ENCODE data around the gene CFAP410. TPM values are rescaled to one million over a fixed set of nuclear protein-coding genes. Genes with fewer than 3 reads are reported as not detected.

Gene CFAP410
- total and polyA plus RNA-seq, 2 of the 4 experiments (the other 2 are of a cell fraction) = 3.8 to 10.3 TPM

- H2AK5ac ChIP-seq (ENCODE audit: low read depth, low read length) = no peak overlapping the region
- no peak overlapping the region for H3K9ac ChIP-seq (ENCODE audit: low read depth, low read length)
- peaks cover 3% of the 10 kb centered on the region for H3K9me3 ChIP-seq (ENCODE audit: control insufficient read depth, insufficient read depth, low read length)
- no peaks in the 10 kb centered on the region for H3K36me3 ChIP-seq (ENCODE audit: control insufficient read depth, insufficient read depth, low read length)
- 56% methylated on average over 9 of the region's 21 CpGs; no CpG with 5 or more reads in 1 of the 2 experiments for WGBS, 2 experiments (ENCODE audit: extremely low coverage in 2 of 2, insufficient read length in 1 of 2)
- intact Hi-C loops (cut with micrococcal nuclease) (no loop called here), in situ Hi-C loops (cut with MboI; ENCODE audit: low sequenced_read_pairs) (no loop called here), dilution Hi-C loops (cut with HindIII; ENCODE audit: low sequenced_read_pairs, unreplicated experiment) (no loop called here)
- TF ChIP-seq MAFK (IDR thresholded peaks at IDR 0.05; ENCODE audit: low read depth, low read length) (no peak), RFX5 (IDR thresholded peaks at IDR 0.05; ENCODE audit: low read depth, low read length) (no peak), BHLHE40 (IDR thresholded peaks at IDR 0.05; ENCODE audit: low read depth, low read length) (no peak), SMC3 (IDR thresholded peaks at IDR 0.05; ENCODE audit: low read depth, low read length) (no peak), USF2 (IDR thresholded peaks at IDR 0.05; ENCODE audit: low read depth, low read length) (no peak), CTCF (conservative IDR thresholded peaks at IDR 0.05; ENCODE audit: low read depth, low read length) (no peak), MAZ (IDR thresholded peaks at IDR 0.05; ENCODE audit: borderline replicate concordance, low read depth, low read length) (no peak), FOS (IDR thresholded peaks at IDR 0.05; ENCODE audit: low read depth, low read length) (no peak), NFE2L2 (IDR thresholded peaks at IDR 0.05; ENCODE audit: low read depth, low read length) (no peak), MXI1 (IDR thresholded peaks at IDR 0.05; ENCODE audit: borderline replicate concordance, low read depth, low read length) (no peak), CHD1 (IDR thresholded peaks at IDR 0.05; ENCODE audit: low read depth, low read length) (no peak), RCOR1 (IDR thresholded peaks at IDR 0.05; ENCODE audit: insufficient replicate concordance, low read length) (no peak), RAD21 (IDR thresholded peaks at IDR 0.05; ENCODE audit: low read length) (no peak)
- H3K4me1 ChIP-seq (ENCODE audit: control insufficient read depth, insufficient read depth, low read length) = no peaks in the 10 kb centered on the region
- no peak for DNase-seq
- H2BK5ac ChIP-seq (ENCODE audit: low read depth, low read length, poor library complexity, severe bottlenecking) = no peak overlapping the region
- H2AFZ ChIP-seq (replicated peaks; ENCODE audit: low read length, poor library complexity) = no peak overlapping the region
- H3K14ac ChIP-seq (replicated peaks; ENCODE audit: low read depth, low read length) = no peak overlapping the region
- peaks cover 17% of the 10 kb centered on the region; the same call in 1 of the 2 replicates for H3K27me3 ChIP-seq (ENCODE audit: control insufficient read depth, insufficient read depth, low read length)
- no peaks in the 10 kb centered on the region for H3K79me1 ChIP-seq (ENCODE audit: low read depth in 1 of 2, low read length in 2 of 2)
- BruUV-seq (replicated peaks) = no TSS peak
- ATAC-seq (ENCODE audit: low read depth) = no peak
- H4K5ac ChIP-seq (ENCODE audit: low read depth, low read length) = no peak overlapping the region
- H3K4me2 ChIP-seq (ENCODE audit: low read depth, low read length) = no peak overlapping the region
- CTCF ChIA-PET = no interaction called here
- H3K9me1 ChIP-seq (ENCODE audit: insufficient read depth, low read length) = no peaks in the 10 kb centered on the region
- H2BK20ac ChIP-seq (ENCODE audit: low read depth, low read length) = no peak overlapping the region
- no peak overlapping the region for H3K23ac ChIP-seq (ENCODE audit: low read depth, low read length)
- H4K8ac ChIP-seq (ENCODE audit: low read depth in 2 of 2, low read length in 2 of 2) = no peak overlapping the region
- H2BK15ac ChIP-seq (ENCODE audit: low read depth, low read length) = no peak overlapping the region
- H3K4ac ChIP-seq (ENCODE audit: low read depth, low read length) = no peak overlapping the region
- H3K4me3 ChIP-seq (ENCODE audit: insufficient read depth, low read depth, low read length) = no peak overlapping the region
- POLR2A ChIA-PET (ENCODE audit: unreplicated experiment) = no interaction called here
- H3K56ac ChIP-seq (ENCODE audit: extremely low read depth, insufficient read depth, low read length) = no peak overlapping the region
- no peak overlapping the region for H2BK120ac ChIP-seq (ENCODE audit: low read depth, low read length)
- H3K18ac ChIP-seq (ENCODE audit: low read depth, low read length) = no peak overlapping the region
- no peaks in the 10 kb centered on the region for H4K20me1 ChIP-seq (ENCODE audit: insufficient read depth, low read length)
- peak overlapping the region; percentile 28 for H2AK9ac ChIP-seq (replicated peaks; ENCODE audit: low read depth, low read length, poor library complexity)
- H3K27ac ChIP-seq (ENCODE audit: insufficient read depth, low read length) = no peak overlapping the region
- no peak overlapping the region for H4K91ac ChIP-seq (ENCODE audit: insufficient read depth, low read depth, low read length)
Measured at GRCh38 chr21:44357064-44357837, 18.1 kb upstream of the CFAP410 start.
